Mesendoderm (in vitro differentiated cells): ENCODE data around the gene EGFLAM.

Experiments
- DNase-seq: peaks from one replicate; pipeline ENCODE4 v3.0.0; 2013
- H2AK5ac ChIP-seq: 2 replicates; pipeline ENCODE4 v1.6.1; 2013; ENCODE audit warnings: low read length, inconsistent platforms
- H2BK120ac ChIP-seq: 2 replicates; pipeline ENCODE4 v1.6.1; 2013; ENCODE audit warnings: low read depth, mild to moderate bottlenecking, low read length, moderate library complexity, mixed read lengths
- H2BK15ac ChIP-seq: replicated peaks from 2 replicates; pipeline ENCODE4 v1.6.1; 2013; ENCODE audit warnings: low read depth, mild to moderate bottlenecking, moderate library complexity
- H2BK5ac ChIP-seq: 2 replicates; pipeline ENCODE4 v1.6.1; 2013; ENCODE audit warnings: low read length, inconsistent platforms
- H3K18ac ChIP-seq: 2 replicates; pipeline ENCODE4 v1.6.1; 2013; ENCODE audit warnings: mild to moderate bottlenecking, low read length, mixed read lengths
- H3K23ac ChIP-seq: one replicate; pipeline ENCODE4 v1.6.1; 2013; ENCODE audit warnings: low read length
- H3K27ac ChIP-seq: 2 replicates; pipeline ENCODE4 v1.5.1; 2013; ENCODE audit warnings: low read depth, mild to moderate bottlenecking, inconsistent platforms, low read length, moderate library complexity
- H3K27me3 ChIP-seq: 2 replicates; pipeline ENCODE4 v1.6.1; 2013; ENCODE audit warnings: low read length, control low read depth, mild to moderate bottlenecking, inconsistent platforms; ENCODE audit not compliant: insufficient read depth, poor library complexity
- H3K36me3 ChIP-seq: 2 replicates; pipeline ENCODE4 v1.6.1; 2013; ENCODE audit warnings: low read length, inconsistent platforms; ENCODE audit not compliant: control insufficient read depth, insufficient read depth
- H3K4ac ChIP-seq: one replicate; pipeline ENCODE4 v1.6.1; 2013; ENCODE audit warnings: low read depth, mild to moderate bottlenecking, low read length, moderate library complexity
- H3K4me1 ChIP-seq: 2 replicates; pipeline ENCODE4 v1.6.1; 2013; ENCODE audit warnings: low read depth, low read length, inconsistent platforms; ENCODE audit not compliant: control insufficient read depth
- H3K4me2 ChIP-seq: 2 replicates; pipeline ENCODE4 v1.6.1; 2013; ENCODE audit warnings: low read length
- H3K4me3 ChIP-seq: 2 replicates; pipeline ENCODE4 v1.5.1; 2013; ENCODE audit warnings: mild to moderate bottlenecking, low read length
- H3K56ac ChIP-seq: one replicate; pipeline ENCODE4 v1.6.1; 2013; ENCODE audit warnings: low read length
- H3K79me1 ChIP-seq: 2 replicates; pipeline ENCODE4 v1.6.1; 2013; ENCODE audit warnings: low read length, inconsistent platforms
- H3K79me2 ChIP-seq: 2 replicates; pipeline ENCODE4 v1.6.1; 2013; ENCODE audit warnings: mild to moderate bottlenecking, low read length; ENCODE audit not compliant: control insufficient read depth, insufficient read depth
- H3K9ac ChIP-seq: 2 replicates; pipeline ENCODE4 v1.6.1; 2013; ENCODE audit warnings: low read length, inconsistent platforms
- H4K5ac ChIP-seq: one replicate; pipeline ENCODE4 v1.6.1; 2013; ENCODE audit warnings: low read length
- H4K8ac ChIP-seq: one replicate; pipeline ENCODE4 v1.6.1; 2013; ENCODE audit warnings: low read depth, mild to moderate bottlenecking, control low read depth, low read length, moderate library complexity
- WGBS: extraction: QIAGEN DNeasy Blood & Tissue Kit; methylation state at CpG from one replicate; pipeline ENCODE4 v1.1.7; 2013; ENCODE audit warnings: low lambda C conversion rate, missing lambda C conversion rate; ENCODE audit not compliant: insufficient coverage; ENCODE audit errors: extremely low coverage; 5-methylcytosine and 5-hydroxymethylcytosine counted together

EGFLAM gene

DNA sequence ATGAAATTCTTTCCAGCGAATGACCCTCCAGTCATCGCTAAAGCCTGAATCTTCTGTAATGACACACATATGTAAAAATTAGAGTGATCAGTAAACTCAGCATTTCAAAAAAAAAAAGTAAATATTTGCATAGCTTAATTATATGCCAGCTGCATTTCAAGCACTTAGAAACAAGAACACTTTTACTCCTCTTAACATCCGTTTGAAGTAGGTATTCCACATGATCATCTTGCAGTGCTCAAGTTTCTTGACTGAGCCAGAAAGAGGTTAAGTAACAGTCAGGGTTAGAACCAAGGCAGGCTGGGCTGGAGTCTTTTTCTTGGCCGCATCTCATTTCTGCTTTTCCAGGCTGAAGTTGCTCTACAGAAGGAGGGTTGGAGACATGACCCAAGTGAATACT is 27.6 kb downstream of the EGFLAM start:
- Histone ChIP-seq H3K27me3 (no peaks in the 10 kb centered on the region), H3K4me2 (no peak overlapping the region), H3K27ac (no peak overlapping the region), H4K8ac (no peak overlapping the region), H3K23ac (no peak overlapping the region), H3K56ac (no peak overlapping the region), H3K4ac (no peak overlapping the region), H3K36me3 (no peaks in the 10 kb centered on the region), H2BK5ac (no peak overlapping the region), H2BK15ac (no peak overlapping the region), H2BK120ac (no peak overlapping the region), H3K79me2 (no peaks in the 10 kb centered on the region), H4K5ac (no peak overlapping the region), H3K9ac (no peak overlapping the region), H3K18ac (no peak overlapping the region), H3K79me1 (no peaks in the 10 kb centered on the region), H3K4me1 (no peaks in the 10 kb centered on the region), H3K4me3 (no peak overlapping the region), H2AK5ac (no peak overlapping the region)
- no CpG with 5 or more reads among the region's 4 CpGs for WGBS
- no peak for DNase-seq

- H2BK120ac ChIP-seq = no peak overlapping the region
- no peak overlapping the region for H3K23ac ChIP-seq
- DNase-seq = no peak
- no peak overlapping the region for H4K5ac ChIP-seq
- H3K9ac ChIP-seq = no peak overlapping the region
- no peak overlapping the region for H3K56ac ChIP-seq
- H3K27ac ChIP-seq = no peak overlapping the region
- no peaks in the 10 kb centered on the region for H3K79me1 ChIP-seq
- no peak overlapping the region for H2AK5ac ChIP-seq
- no peak overlapping the region for H3K4me2 ChIP-seq
- H2BK15ac ChIP-seq = no peak overlapping the region
- H2BK5ac ChIP-seq = no peak overlapping the region
- no peak overlapping the region for H3K4ac ChIP-seq
- peaks cover 3% of the 10 kb centered on the region for H3K4me1 ChIP-seq
- no peaks in the 10 kb centered on the region for H3K27me3 ChIP-seq
- H3K79me2 ChIP-seq = no peaks in the 10 kb centered on the region
- no peak overlapping the region for H3K18ac ChIP-seq
- H3K4me3 ChIP-seq = no peak overlapping the region
- H4K8ac ChIP-seq = no peak overlapping the region
- no peaks in the 10 kb centered on the region for H3K36me3 ChIP-seq
- no CpG with 5 or more reads among the region's 2 CpGs for WGBS
These were observed 28.8 kb downstream of the EGFLAM start for GRCh38 chr5:38287124-38287523.

GRCh38 chr5:38289457-38289856 is 31.1 kb downstream of the EGFLAM start:
- no peaks in the 10 kb centered on the region for H3K36me3 ChIP-seq
- no peak overlapping the region for H3K9ac ChIP-seq
- H4K5ac ChIP-seq = no peak overlapping the region
- no peak overlapping the region for H3K56ac ChIP-seq
- H2AK5ac ChIP-seq = no peak overlapping the region
- no peak overlapping the region for H4K8ac ChIP-seq
- H2BK15ac ChIP-seq = no peak overlapping the region
- no peaks in the 10 kb centered on the region for H3K27me3 ChIP-seq
- H3K18ac ChIP-seq = no peak overlapping the region
- no peak overlapping the region for H3K4me3 ChIP-seq
- no peak overlapping the region for H2BK120ac ChIP-seq
- H2BK5ac ChIP-seq = no peak overlapping the region
- no peaks in the 10 kb centered on the region for H3K79me2 ChIP-seq
- WGBS = no CpG with 5 or more reads among the region's 4 CpGs
- no peak overlapping the region for H3K23ac ChIP-seq
- DNase-seq = no peak
- no peak overlapping the region for H3K4ac ChIP-seq
- no peak overlapping the region for H3K4me2 ChIP-seq
- H3K27ac ChIP-seq = no peak overlapping the region
- H3K79me1 ChIP-seq = no peaks in the 10 kb centered on the region
- peaks cover 3% of the 10 kb centered on the region for H3K4me1 ChIP-seq

DNA sequence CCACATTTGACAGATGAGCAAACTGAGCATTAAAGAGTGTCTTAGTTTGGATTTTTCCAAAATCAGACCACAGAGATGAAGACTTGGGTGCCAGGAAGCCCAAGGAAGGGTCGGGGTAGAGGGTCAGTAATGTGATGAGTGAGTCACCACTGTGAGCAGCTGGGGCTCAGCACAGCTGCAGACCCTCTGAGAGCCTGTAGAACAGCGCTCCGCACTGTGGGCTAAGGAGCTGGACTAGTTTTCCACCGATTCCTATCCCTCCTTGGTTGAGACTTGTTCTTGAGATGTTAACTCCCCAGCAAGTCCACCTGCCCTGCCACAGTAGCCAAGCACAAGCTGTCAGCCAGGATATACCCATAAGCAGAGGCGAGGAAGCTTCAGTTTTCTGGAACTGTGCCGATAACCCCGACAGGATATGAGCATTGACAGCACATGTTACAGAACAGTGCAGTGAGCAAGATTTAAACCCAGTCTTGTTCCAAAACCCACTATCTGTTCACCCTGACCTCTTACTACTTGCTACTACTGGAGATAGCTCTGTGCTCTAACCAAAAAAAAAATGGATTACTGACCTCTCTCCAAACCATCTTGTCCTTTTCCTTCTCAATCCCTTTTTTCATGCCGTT is 31.8 kb downstream of the EGFLAM start:
- Histone ChIP-seq H3K4ac (no peak overlapping the region), H3K4me1 (peaks cover 3% of the 10 kb centered on the region), H3K79me2 (no peaks in the 10 kb centered on the region), H4K5ac (no peak overlapping the region), H4K8ac (no peak overlapping the region), H3K27me3 (no peaks in the 10 kb centered on the region), H2BK15ac (no peak overlapping the region), H2AK5ac (no peak overlapping the region), H3K4me2 (no peak overlapping the region), H2BK5ac (no peak overlapping the region), H3K18ac (no peak overlapping the region), H3K23ac (no peak overlapping the region), H3K36me3 (no peaks in the 10 kb centered on the region), H3K4me3 (no peak overlapping the region), H3K27ac (no peak overlapping the region), H3K9ac (no peak overlapping the region), H3K79me1 (no peaks in the 10 kb centered on the region), H2BK120ac (no peak overlapping the region), H3K56ac (no peak overlapping the region)
- no CpG with 5 or more reads among the region's 8 CpGs for WGBS
- no peak for DNase-seq

DNA sequence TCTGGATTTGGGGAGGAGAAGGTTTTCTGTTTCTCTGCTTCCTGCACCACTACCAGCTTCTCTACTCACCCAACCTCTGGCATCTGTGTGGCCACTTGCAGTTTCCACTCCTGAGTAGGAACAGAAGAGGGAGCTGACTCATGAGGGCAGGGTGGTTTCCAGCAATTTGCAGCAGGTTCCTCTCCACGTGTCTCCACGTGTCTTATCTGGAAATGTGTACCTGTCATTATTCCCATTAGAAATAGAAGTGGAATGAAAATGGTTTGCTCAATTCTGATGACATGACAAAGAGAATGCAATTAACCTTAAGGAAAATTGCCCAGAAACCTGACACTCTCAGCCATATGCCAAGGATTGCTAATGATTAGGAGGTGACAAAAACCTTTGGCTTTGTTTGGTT is 33.0 kb downstream of the EGFLAM start:
- no peak for DNase-seq
- Histone ChIP-seq H3K56ac (no peak overlapping the region), H3K79me1 (no peaks in the 10 kb centered on the region)

DNA sequence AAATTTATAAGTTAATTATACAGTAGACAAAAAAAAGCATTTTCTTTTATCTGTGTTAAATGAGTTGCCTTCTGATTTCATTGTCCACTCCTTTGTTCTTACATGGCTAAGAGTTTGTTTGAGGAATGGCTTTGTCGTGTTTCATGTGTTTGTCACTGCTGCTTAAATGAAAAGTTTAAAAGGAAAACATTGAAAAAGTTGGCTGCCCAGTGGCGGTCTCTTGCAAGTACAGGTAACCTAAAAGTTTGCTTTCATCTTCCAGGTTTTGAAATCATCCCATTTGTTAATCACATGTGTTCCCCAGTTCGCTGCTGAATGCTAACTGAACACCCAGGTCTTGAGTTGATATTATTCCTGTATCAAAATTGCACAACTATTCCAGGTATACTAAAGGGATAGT is 33.9 kb downstream of the EGFLAM start:
- no peaks in the 10 kb centered on the region for H3K27me3 ChIP-seq
- H3K4me3 ChIP-seq = no peak overlapping the region
- H4K5ac ChIP-seq = no peak overlapping the region
- no peaks in the 10 kb centered on the region for H3K79me1 ChIP-seq
- no peak overlapping the region for H3K56ac ChIP-seq
- DNase-seq = no peak
- H3K18ac ChIP-seq = no peak overlapping the region
- no peaks in the 10 kb centered on the region for H3K79me2 ChIP-seq
- H3K36me3 ChIP-seq = no peaks in the 10 kb centered on the region
- H4K8ac ChIP-seq = no peak overlapping the region
- no peak overlapping the region for H3K4ac ChIP-seq
- no peak overlapping the region for H3K9ac ChIP-seq
- no peak overlapping the region for H2AK5ac ChIP-seq
- peaks cover 3% of the 10 kb centered on the region for H3K4me1 ChIP-seq
- no peak overlapping the region for H2BK5ac ChIP-seq
- no peak overlapping the region for H3K23ac ChIP-seq
- WGBS = no CpG with 5 or more reads among the region's 3 CpGs
- no peak overlapping the region for H3K27ac ChIP-seq
- H2BK120ac ChIP-seq = no peak overlapping the region
- no peak overlapping the region for H3K4me2 ChIP-seq
- H2BK15ac ChIP-seq = no peak overlapping the region

More for the DNA sequence above, 33.0 kb downstream of the EGFLAM start:
- Histone ChIP-seq H2BK120ac (no peak overlapping the region), H2BK15ac (no peak overlapping the region), H3K4me3 (no peak overlapping the region), H2BK5ac (no peak overlapping the region), H3K4me2 (no peak overlapping the region), H3K9ac (no peak overlapping the region), H3K27ac (no peak overlapping the region), H3K23ac (no peak overlapping the region), H3K27me3 (no peaks in the 10 kb centered on the region), H3K36me3 (no peaks in the 10 kb centered on the region), H3K18ac (no peak overlapping the region), H3K79me2 (no peaks in the 10 kb centered on the region), H4K5ac (no peak overlapping the region), H4K8ac (no peak overlapping the region), H2AK5ac (no peak overlapping the region), H3K4me1 (peaks cover 3% of the 10 kb centered on the region), H3K4ac (no peak overlapping the region)
- no CpG with 5 or more reads among the region's 2 CpGs for WGBS
